SK-N-SH (cell line): ENCODE measurements around the gene RGSL1. TPM values are rescaled to one million over a fixed set of nuclear protein-coding genes. Genes with fewer than 3 reads are reported as not detected.

Source experiments
- CTCF ChIA-PET: fragments of 300-600, 350-600 bp; formaldehyde crosslinking; extraction: SDS; loops from one replicate; lab custom pipeline; 2021; lab: Yijun Ruan, JAX
- POLR2A ChIA-PET: fragments of 350-600 bp; sonication (Branson Sonifier 250); formaldehyde crosslinking; extraction: SDS; loops from one replicate; lab custom pipeline; 2020; ENCODE audit warnings: antibody characterized with exemption, inconsistent platforms; lab: Yijun Ruan, JAX
- DNase-seq: peaks from one replicate; pipeline ENCODE4 v3.0.0; 2012
- H2AFZ ChIP-seq: fragments of 200-600 bp; sonication (generic); 2 replicates; pipeline ENCODE4 v1.8.1; 2016; ENCODE audit warnings: antibody characterized with exemption, mild to moderate bottlenecking, low read depth
- H3F3A ChIP-seq: fragments of 200-600 bp; sonication (generic); replicated peaks from 2 replicates; pipeline ENCODE3; 2016; ENCODE audit warnings: antibody characterized with exemption, mild to moderate bottlenecking; ENCODE audit not compliant: insufficient read depth
- H3K27ac ChIP-seq, 2 experiments: fragments of 200-500 bp in 1 of 2; fragments of 200-600 bp in 1 of 2; sonication (Bioruptor generic) in 1 of 2; sonication (generic), shearing (Covaris generic) in 1 of 2; 2 replicates each; pipeline versions ENCODE4 v1.5.1 to v1.6.1; 2014 to 2016; ENCODE audit warnings: low read depth in 2 of 2, inconsistent platforms in 1 of 2, low read length in 1 of 2, mild to moderate bottlenecking in 1 of 2, mixed read lengths in 1 of 2
- H3K27me3 ChIP-seq: fragments of 200-600 bp; sonication (generic), shearing (Covaris generic); 2 replicates; pipeline ENCODE4 v1.6.1; 2016; ENCODE audit warnings: mixed run types; ENCODE audit not compliant: insufficient read depth
- H3K36me3 ChIP-seq, 2 experiments: fragments of 200-500 bp in 1 of 2; fragments of 200-600 bp in 1 of 2; sonication (Bioruptor generic) in 1 of 2; sonication (generic) in 1 of 2; replicated peaks in 1 of 2; 2 replicates each; pipeline versions ENCODE3 to v1.5.1; 2014 to 2016; ENCODE audit warnings: low read length in 1 of 2, mild to moderate bottlenecking in 1 of 2; ENCODE audit not compliant: insufficient read depth in 2 of 2, control insufficient read depth in 1 of 2
- H3K4me1 ChIP-seq, 2 experiments: fragments of 200-500 bp in 1 of 2; fragments of 200-600 bp in 1 of 2; sonication (Bioruptor generic) in 1 of 2; sonication (generic), shearing (Covaris generic) in 1 of 2; 2 replicates each; pipeline versions ENCODE4 v1.5.1 to v1.6.1; 2014 to 2016; ENCODE audit warnings: low read depth in 1 of 2, low read length in 1 of 2, mixed run types in 1 of 2; ENCODE audit not compliant: insufficient read depth in 2 of 2, control insufficient read depth in 1 of 2
- H3K4me2 ChIP-seq: fragments of 200-600 bp; sonication (generic), shearing (Covaris generic); 2 replicates; pipeline ENCODE4 v1.6.1; 2017; ENCODE audit warnings: mixed run types
- H3K4me3 ChIP-seq, 2 experiments: fragments of 200-500 bp in 1 of 2; fragments of 200-600 bp in 1 of 2; sonication (Bioruptor generic) in 1 of 2; sonication (generic), shearing (Covaris generic) in 1 of 2; 2 replicates each; pipeline versions ENCODE4 v1.5.1 to v1.8.1; 2014 to 2016; ENCODE audit warnings: low read depth in 2 of 2, inconsistent platforms in 1 of 2, low read length in 1 of 2, mild to moderate bottlenecking in 1 of 2, mixed read lengths in 1 of 2, moderate library complexity in 1 of 2
- H3K79me2 ChIP-seq: fragments of 200-600 bp; sonication (generic); 2 replicates; pipeline ENCODE4 v1.8.1; 2017; ENCODE audit warnings: mild to moderate bottlenecking; ENCODE audit not compliant: insufficient read depth
- H3K9ac ChIP-seq: fragments of 200-600 bp; sonication (generic); 2 replicates; pipeline ENCODE4 v1.6.1; 2017; ENCODE audit warnings: mixed run types
- H3K9me2 ChIP-seq: fragments of 200-600 bp; sonication (generic); 2 replicates; pipeline ENCODE4 v1.6.1; 2017; ENCODE audit warnings: mixed run types
- H3K9me3 ChIP-seq: fragments of 200-600 bp; sonication (generic); 2 replicates; pipeline ENCODE4 v1.6.1; 2017; ENCODE audit warnings: mixed run types, mild to moderate bottlenecking, moderate library complexity
- H4K20me1 ChIP-seq: fragments of 200-600 bp; sonication (generic); 2 replicates; pipeline ENCODE4 v1.6.1; 2017; ENCODE audit warnings: mild to moderate bottlenecking, mixed run types; ENCODE audit not compliant: insufficient read depth
- ELF1 ChIP-seq: IDR thresholded peaks from 2 replicates; pipeline ENCODE4 v1.4.0; 2012
- EP300 ChIP-seq, 2 experiments: IDR thresholded peaks; 2 replicates each; pipeline versions ENCODE4 v1.4.0 to v1.6.1; 2012; ENCODE audit warnings: borderline replicate concordance in 1 of 2, low read depth in 1 of 2, low read length in 1 of 2
- FOSL2 ChIP-seq: IDR thresholded peaks from 2 replicates; pipeline ENCODE4 v1.4.0; 2012; ENCODE audit warnings: low read depth, mild to moderate bottlenecking, moderate library complexity, borderline replicate concordance
- FOXJ3 ChIP-seq: sonication (generic); formaldehyde crosslinking; IDR thresholded peaks from 2 replicates; pipeline ENCODE4 v1.5.1; 2020; ENCODE audit warnings: mild to moderate bottlenecking, missing genetic modification reagents
- SMC3 ChIP-seq: IDR thresholded peaks from 2 replicates; pipeline ENCODE4 v1.6.1; 2012; ENCODE audit warnings: low read depth, low read length, improper control_type of control experiment
- TEAD4 ChIP-seq: IDR thresholded peaks from 2 replicates; pipeline ENCODE4 v1.4.0; 2012; ENCODE audit warnings: mild to moderate bottlenecking, borderline replicate concordance; ENCODE audit not compliant: insufficient read depth
- YY1 ChIP-seq: IDR thresholded peaks from 2 replicates; pipeline ENCODE4 v1.4.0; 2012; ENCODE audit warnings: low read depth, mild to moderate bottlenecking
- WGBS: methylation state at CpG from one replicate; pipeline ENCODE4 v1.1.6; 2017; ENCODE audit warnings: low lambda C conversion rate; 5-methylcytosine and 5-hydroxymethylcytosine counted together
- polyA plus RNA-seq, 3 experiments: library from polyadenylated mRNA; depleted of rRNA; stranded (reverse); fragments of >200 nt; gene quantifications; 2 replicates each; pipeline ENCODE4 v1.2.3, GENCODE V29; 2012
- TF ChIP-seq, protein P1 (sequence below): fragments of 200-600 bp; sonication (generic); IDR thresholded peaks from 2 replicates; pipeline ENCODE4 v1.6.1; 2017; ENCODE audit warnings: antibody characterized with exemption, mild to moderate bottlenecking, moderate library complexity

The RGSL1 gene
- polyA plus RNA-seq, 1 of the 3 experiments (the other 2 are of a cell fraction) = not detected

DNA sequence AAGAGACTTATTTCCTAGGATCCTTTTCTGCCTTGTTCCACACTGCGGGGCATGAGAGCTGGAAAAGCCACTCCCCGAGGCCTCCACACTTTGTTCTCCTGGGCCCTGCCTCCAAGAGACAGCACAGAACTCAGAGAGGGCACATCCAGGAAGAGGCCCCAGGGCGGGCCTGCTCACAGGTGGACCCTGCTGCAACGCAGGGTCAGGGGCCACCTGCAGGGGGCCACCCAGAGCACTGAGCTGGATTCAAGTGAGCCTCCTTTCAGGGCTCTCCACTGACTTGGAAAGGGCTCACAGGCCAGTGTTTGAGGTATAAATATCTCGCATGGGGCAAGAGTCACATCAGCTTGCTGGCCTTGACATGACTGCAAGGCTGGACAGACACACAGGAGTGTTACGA, 149.4 kb downstream of the RGSL1 start:
- ChIA-PET CTCF (interaction anchor here (0.6 to 17.7 kb wide), 13 partner anchors 11 to 188 kb away, joined by 3 to 829 read pairs (median 6); partner anchors contain the start of genes NPL and RNASEL), POLR2A (interaction anchor here (1.1 kb wide), 2 partner anchors 187 to 455 kb away, joined by 3 to 4 read pairs; no protein-coding TSS in a partner anchor)
- DNase-seq = peak; percentile 40
- no peaks in the 10 kb centered on the region for H3K9me2 ChIP-seq
- TF ChIP-seq, protein P1, sequence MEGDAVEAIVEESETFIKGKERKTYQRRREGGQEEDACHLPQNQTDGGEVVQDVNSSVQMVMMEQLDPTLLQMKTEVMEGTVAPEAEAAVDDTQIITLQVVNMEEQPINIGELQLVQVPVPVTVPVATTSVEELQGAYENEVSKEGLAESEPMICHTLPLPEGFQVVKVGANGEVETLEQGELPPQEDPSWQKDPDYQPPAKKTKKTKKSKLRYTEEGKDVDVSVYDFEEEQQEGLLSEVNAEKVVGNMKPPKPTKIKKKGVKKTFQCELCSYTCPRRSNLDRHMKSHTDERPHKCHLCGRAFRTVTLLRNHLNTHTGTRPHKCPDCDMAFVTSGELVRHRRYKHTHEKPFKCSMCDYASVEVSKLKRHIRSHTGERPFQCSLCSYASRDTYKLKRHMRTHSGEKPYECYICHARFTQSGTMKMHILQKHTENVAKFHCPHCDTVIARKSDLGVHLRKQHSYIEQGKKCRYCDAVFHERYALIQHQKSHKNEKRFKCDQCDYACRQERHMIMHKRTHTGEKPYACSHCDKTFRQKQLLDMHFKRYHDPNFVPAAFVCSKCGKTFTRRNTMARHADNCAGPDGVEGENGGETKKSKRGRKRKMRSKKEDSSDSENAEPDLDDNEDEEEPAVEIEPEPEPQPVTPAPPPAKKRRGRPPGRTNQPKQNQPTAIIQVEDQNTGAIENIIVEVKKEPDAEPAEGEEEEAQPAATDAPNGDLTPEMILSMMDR = peak; percentile 44; the same call in 1 of the 2 replicates
- no peak for TF ChIP-seq ELF1
- no peaks in the 10 kb centered on the region for H3K36me3 ChIP-seq
- H3K27ac ChIP-seq = no peak overlapping the region
- 86% methylated on average over 4 of the region's 6 CpGs for WGBS
- no peak overlapping the region for H3K4me3 ChIP-seq
- no peaks in the 10 kb centered on the region for H3K9me3 ChIP-seq
- no peaks in the 10 kb centered on the region for H4K20me1 ChIP-seq
- H3K27me3 ChIP-seq = no peaks in the 10 kb centered on the region
- H3K9ac ChIP-seq = no peak overlapping the region
- no peak overlapping the region for H3K4me2 ChIP-seq
- peaks cover 3% of the 10 kb centered on the region for H3F3A ChIP-seq
- H2AFZ ChIP-seq = no peak overlapping the region
- H3K79me2 ChIP-seq = no peaks in the 10 kb centered on the region
- H3K4me1 ChIP-seq = peaks cover 0 to 32% of the 10 kb centered on the region in 2 experiments; a peak in 3 of 4 replicates

DNA sequence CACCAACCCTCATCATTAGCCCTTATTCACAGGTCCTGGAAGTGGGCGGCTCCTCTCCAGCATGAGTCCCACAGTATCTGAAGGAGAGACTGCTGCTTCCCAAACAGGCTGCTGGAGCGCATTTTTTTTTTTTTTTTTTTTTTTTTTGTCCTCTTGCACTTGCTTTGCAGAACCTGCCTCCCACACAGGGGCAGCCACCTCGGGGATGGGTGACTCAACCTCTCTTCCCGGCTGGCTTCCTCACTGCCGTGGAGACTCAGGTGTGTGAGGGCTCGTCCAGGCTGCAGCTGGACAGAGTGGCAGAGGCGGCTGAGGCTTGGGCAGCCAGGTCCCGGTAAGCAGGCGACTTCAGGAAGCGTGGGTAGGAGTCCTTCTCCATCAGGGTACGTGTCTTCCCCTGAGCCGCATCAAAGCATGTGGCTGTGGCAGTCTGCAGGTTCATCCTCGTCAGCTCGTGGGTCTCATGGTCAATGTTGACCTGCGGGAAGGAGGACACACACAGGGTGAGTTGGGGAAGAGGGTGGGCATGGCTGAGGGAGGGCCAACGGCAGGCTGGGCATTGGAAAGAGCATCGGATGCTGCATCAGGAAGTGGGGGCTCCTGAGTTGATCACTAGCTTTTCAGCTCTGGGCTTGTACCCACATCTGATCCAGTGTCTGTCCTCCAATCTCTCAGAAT, 150.2 kb downstream of the RGSL1 start:
- Histone ChIP-seq H3K9me3 (no peaks in the 10 kb centered on the region), H3K27me3 (no peaks in the 10 kb centered on the region), H3K4me2 (no peak overlapping the region), H3K4me3 (no peak overlapping the region), H4K20me1 (no peaks in the 10 kb centered on the region), H3K36me3 (no peaks in the 10 kb centered on the region), H3K9ac (no peak overlapping the region), H3K4me1 (peaks cover 0 to 33% of the 10 kb centered on the region in 2 experiments; a peak in 1 of 4 replicates), H3K27ac (no peak overlapping the region), H2AFZ (no peak overlapping the region)
- WGBS = 81% methylated on average over 11 of the region's 17 CpGs
- DNase-seq = no peak
- ChIA-PET POLR2A (interaction anchor here (1.1 kb wide), 2 partner anchors 182 to 186 kb away, joined by 3 read pairs; no protein-coding TSS in a partner anchor), CTCF (interaction anchor here (0.9 to 17.7 kb wide), 28 partner anchors 8 to 519 kb away, joined by 3 to 829 read pairs (median 6); partner anchors contain the start of genes NPL and RNASEL)
- TF ChIP-seq YY1 = no peak
- no peak for TF ChIP-seq EP300 (IDR thresholded peaks at IDR 0.05; ENCODE audit: borderline replicate concordance in 1 of 2, low read depth in 1 of 2, low read length in 1 of 2)
- TF ChIP-seq FOXJ3 (CRISPR knock-in tag) = no peak
- no peak for TF ChIP-seq FOSL2
- no peak for TF ChIP-seq SMC3
- TF ChIP-seq TEAD4 = no peak
- TF ChIP-seq, all 33 proteins: peak for 0
- Histone ChIP-seq H3K9me2 (no peaks in the 10 kb centered on the region), H3F3A (no peaks in the 10 kb centered on the region), H3K79me2 (no peaks in the 10 kb centered on the region)
